Astrocyte (in vitro differentiated cells and primary cell): ENCODE data around the gene ZNF444. TPM values are rescaled to one million over a fixed set of nuclear protein-coding genes. Genes with fewer than 3 reads are reported as not detected.

ENCODE experiments used
- DNase-seq: peaks from one replicate; pipeline ENCODE4 v3.0.0-alpha.2; 2010; ENCODE audit warnings: low read depth
- FAIRE-seq: peaks from 2 replicates; lab custom pipeline; 2011; peaks lifted over from hg19 to GRCh38; lab: Jason Lieb, UNC
- H2AFZ ChIP-seq: 2 replicates; pipeline ENCODE4 v1.6.0; 2012; ENCODE audit warnings: low read depth, low read length, inconsistent platforms
- H3K27ac ChIP-seq: 2 replicates; pipeline ENCODE4 v1.5.1; 2011; ENCODE audit warnings: low read depth, low read length, inconsistent platforms
- H3K27me3 ChIP-seq: 2 replicates; pipeline ENCODE4 v1.6.0; 2011; ENCODE audit warnings: low read length, inconsistent platforms; ENCODE audit not compliant: insufficient read depth
- H3K36me3 ChIP-seq: 2 replicates; pipeline ENCODE4 v1.5.1; 2011; ENCODE audit warnings: low read length, inconsistent platforms; ENCODE audit not compliant: insufficient read depth
- H3K4me1 ChIP-seq: 2 replicates; pipeline ENCODE4 v1.5.1; 2011; ENCODE audit warnings: low read length, inconsistent platforms; ENCODE audit not compliant: insufficient read depth
- H3K4me2 ChIP-seq: 2 replicates; pipeline ENCODE4 v1.6.0; 2012; ENCODE audit warnings: low read length, inconsistent platforms
- H3K4me3 ChIP-seq: 2 replicates; pipeline ENCODE4 v1.5.1; 2011; ENCODE audit warnings: low read depth, mild to moderate bottlenecking, low read length, inconsistent platforms; ENCODE audit not compliant: insufficient read depth
- H3K79me2 ChIP-seq: 2 replicates; pipeline ENCODE4 v1.6.0; 2012; ENCODE audit warnings: mild to moderate bottlenecking, low read length, inconsistent platforms; ENCODE audit not compliant: insufficient read depth
- H3K9ac ChIP-seq: 2 replicates; pipeline ENCODE4 v1.6.0; 2012; ENCODE audit warnings: mild to moderate bottlenecking, low read length, inconsistent platforms
- H3K9me3 ChIP-seq: 2 replicates; pipeline ENCODE4 v1.5.1; 2012; ENCODE audit warnings: low read depth, mild to moderate bottlenecking, low read length, inconsistent platforms; ENCODE audit not compliant: insufficient read depth
- H4K20me1 ChIP-seq: 2 replicates; pipeline ENCODE4 v1.6.0; 2012; ENCODE audit warnings: low read length, inconsistent platforms; ENCODE audit not compliant: insufficient read depth
- H3K27ac Mint-ChIP-seq: one replicate; pipeline ENCODE4 v1.8.0; 2021; ENCODE audit warnings: mild to moderate bottlenecking, mixed read lengths; ENCODE audit not compliant: unreplicated experiment
- H3K27me3 Mint-ChIP-seq: one replicate; pipeline ENCODE4 v1.8.0; 2021; ENCODE audit warnings: low read depth, mixed read lengths; ENCODE audit not compliant: unreplicated experiment
- H3K36me3 Mint-ChIP-seq: one replicate; pipeline ENCODE4 v1.8.0; 2021; ENCODE audit warnings: low read depth, mixed read lengths; ENCODE audit not compliant: unreplicated experiment
- H3K4me1 Mint-ChIP-seq: one replicate; pipeline ENCODE4 v1.8.0; 2021; ENCODE audit warnings: low read depth, mixed read lengths; ENCODE audit not compliant: unreplicated experiment
- H3K4me3 Mint-ChIP-seq: one replicate; pipeline ENCODE4 v1.8.0; 2021; ENCODE audit warnings: mild to moderate bottlenecking, moderate library complexity, mixed read lengths; ENCODE audit not compliant: unreplicated experiment
- H3K9me3 Mint-ChIP-seq: one replicate; pipeline ENCODE4 v1.8.0; 2021; ENCODE audit warnings: mild to moderate bottlenecking, mixed read lengths; ENCODE audit not compliant: unreplicated experiment
- CTCF ChIP-seq: IDR thresholded peaks from 2 replicates; pipeline ENCODE4 v1.5.1; 2011; ENCODE audit warnings: low read depth, mild to moderate bottlenecking, inconsistent platforms, low read length, moderate library complexity; ENCODE audit not compliant: insufficient read depth
- EZH2 ChIP-seq: IDR thresholded peaks from 2 replicates; pipeline ENCODE4 v1.6.1; 2012; ENCODE audit warnings: mild to moderate bottlenecking, low read length, inconsistent platforms; ENCODE audit not compliant: insufficient read depth
- total RNA-seq: library from RNA; stranded (reverse); gene quantifications from 2 replicates; pipeline ENCODE4 v1.2.1, GENCODE V29; 2021

The ZNF444 gene
- total RNA-seq, 1 donor from 2014 or later, result 34.7 TPM

GRCh38 chr19:56167064-56167578 lies 26.0 kb downstream of the ZNF444 start:
- Mint-ChIP-seq H3K4me1 (peaks cover 10% of the 10 kb centered on the region), H3K27me3 (peaks cover 2% of the 10 kb centered on the region), H3K27ac (no peak overlapping the region), H3K4me3 (no peak overlapping the region), H3K9me3 (no peaks in the 10 kb centered on the region), H3K36me3 (peaks cover 2% of the 10 kb centered on the region)
- H3K9me3 ChIP-seq, result no peaks in the 10 kb centered on the region
- H3K4me3 ChIP-seq, result no peak overlapping the region
- no peaks in the 10 kb centered on the region for H4K20me1 ChIP-seq
- H3K36me3 ChIP-seq, result no peaks in the 10 kb centered on the region
- H3K79me2 ChIP-seq, result no peaks in the 10 kb centered on the region
- H2AFZ ChIP-seq, result no peak overlapping the region
- H3K27ac ChIP-seq, result no peak overlapping the region
- FAIRE-seq (no peak), DNase-seq (no peak)
- no peaks in the 10 kb centered on the region for H3K27me3 ChIP-seq
- H3K9ac ChIP-seq, result no peak overlapping the region
- TF ChIP-seq CTCF (no peak), EZH2 (no peak)
- no peak overlapping the region for H3K4me2 ChIP-seq
- no peaks in the 10 kb centered on the region for H3K4me1 ChIP-seq

- Mint-ChIP-seq H3K27me3 (peaks cover 14% of the 10 kb centered on the region), H3K4me3 (no peak overlapping the region), H3K27ac (no peak overlapping the region), H3K4me1 (peaks cover 5% of the 10 kb centered on the region), H3K36me3 (no peaks in the 10 kb centered on the region), H3K9me3 (no peaks in the 10 kb centered on the region)
- Histone ChIP-seq H3K4me2 (peak overlapping the region; percentile 14), H3K4me1 (no peaks in the 10 kb centered on the region), H2AFZ (no peak overlapping the region), H4K20me1 (no peaks in the 10 kb centered on the region), H3K9ac (no peak overlapping the region), H3K79me2 (no peaks in the 10 kb centered on the region), H3K9me3 (no peaks in the 10 kb centered on the region), H3K4me3 (no peak overlapping the region), H3K36me3 (no peaks in the 10 kb centered on the region), H3K27ac (no peak overlapping the region), H3K27me3 (no peaks in the 10 kb centered on the region)
- DNase-seq (peak; percentile 82), FAIRE-seq (no peak)
- TF ChIP-seq CTCF (no peak), EZH2 (no peak)
Measured at GRCh38 chr19:56170261-56170660, 29.2 kb downstream of the ZNF444 start.

GRCh38 chr19:56174086-56174485 lies 33.0 kb downstream of the ZNF444 start:
- H3K9me3 Mint-ChIP-seq, result no peaks in the 10 kb centered on the region
- H3K27ac ChIP-seq, result no peak overlapping the region
- no peaks in the 10 kb centered on the region for H3K27me3 ChIP-seq
- no peaks in the 10 kb centered on the region for H3K36me3 Mint-ChIP-seq
- H3K79me2 ChIP-seq, result no peaks in the 10 kb centered on the region
- no peak overlapping the region for H2AFZ ChIP-seq
- H3K4me3 Mint-ChIP-seq, result no peak overlapping the region
- TF ChIP-seq CTCF (no peak), EZH2 (no peak)
- FAIRE-seq, result no peak
- no peaks in the 10 kb centered on the region for H3K36me3 ChIP-seq
- no peak for DNase-seq
- H3K4me1 ChIP-seq, result no peaks in the 10 kb centered on the region
- H3K27ac Mint-ChIP-seq, result no peak overlapping the region
- H3K9ac ChIP-seq, result no peak overlapping the region
- peaks cover 14% of the 10 kb centered on the region for H3K27me3 Mint-ChIP-seq
- no peak overlapping the region for H3K4me2 ChIP-seq
- peaks cover 5% of the 10 kb centered on the region for H3K4me1 Mint-ChIP-seq
- no peak overlapping the region for H3K4me3 ChIP-seq
- no peaks in the 10 kb centered on the region for H4K20me1 ChIP-seq
- no peaks in the 10 kb centered on the region for H3K9me3 ChIP-seq
